ENCODE data around the gene ENTR1. TPM values are rescaled to one million over a fixed set of nuclear protein-coding genes. Genes with fewer than 3 reads are reported as not detected.
A peak's percentile ranks its signal among the peaks of the same experiment; 100 is the strongest.

The ENTR1 gene
- total RNA-seq, 2 experiments from 2014 or later, result 49.2 to 54.9 TPM

DNA sequence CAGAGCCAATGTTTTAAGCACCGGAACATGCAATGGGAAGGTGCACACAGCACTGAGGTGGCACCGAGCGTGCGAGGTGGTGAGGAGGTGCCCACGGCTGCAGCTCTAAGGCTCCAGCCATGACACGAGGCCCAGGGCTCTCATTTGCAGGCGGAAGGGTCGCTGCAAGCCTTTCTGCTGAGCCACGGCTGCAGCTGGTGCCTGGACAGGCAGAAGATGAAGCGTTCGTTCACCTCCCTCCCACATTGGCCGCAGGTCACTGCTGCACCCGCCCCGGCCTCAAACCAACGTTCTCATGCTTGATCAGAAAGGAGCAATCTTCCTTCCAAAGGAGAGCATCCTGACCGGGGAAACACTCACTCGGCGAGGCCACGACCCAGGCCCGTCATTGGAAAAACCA is 33.7 kb upstream of the ENTR1 start:
- ChIA-PET CTCF (no interaction called here), POLR2A (no interaction called here)
- Mint-ChIP-seq H3K9me3 (no peaks in the 10 kb centered on the region), H3K4me1 (peaks cover 3% of the 10 kb centered on the region), H3K27me3 (no peaks in the 10 kb centered on the region), H3K27ac (no peak overlapping the region), H3K4me3 (no peak overlapping the region), H3K36me3 (ENCODE audit: low read depth) (peaks cover 47% of the 10 kb centered on the region)
- no peak for DNase-seq

DNA sequence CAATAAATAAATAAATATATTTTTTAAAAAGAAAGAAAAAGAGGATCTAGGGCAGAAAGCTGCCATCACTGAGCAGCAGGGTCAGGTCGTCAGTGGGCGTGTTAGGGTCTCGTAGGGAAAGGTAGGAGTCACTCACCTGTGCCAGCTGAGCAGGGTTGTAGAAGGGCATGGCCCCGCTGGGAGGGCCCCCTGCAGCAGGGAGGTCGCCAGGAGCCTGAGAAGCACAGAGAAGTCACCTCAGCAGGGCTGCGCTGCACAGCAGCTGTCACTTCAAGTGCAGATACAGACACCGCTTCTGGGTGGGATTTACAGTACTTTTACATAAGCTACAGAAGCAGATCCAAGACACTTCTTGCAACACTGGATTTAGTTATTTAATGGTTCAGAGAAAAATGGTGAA is 33.3 kb upstream of the ENTR1 start:
- POLR2A ChIA-PET, result no interaction called here
- Mint-ChIP-seq H3K4me3 (no peak overlapping the region), H3K27me3 (no peaks in the 10 kb centered on the region)

DNA sequence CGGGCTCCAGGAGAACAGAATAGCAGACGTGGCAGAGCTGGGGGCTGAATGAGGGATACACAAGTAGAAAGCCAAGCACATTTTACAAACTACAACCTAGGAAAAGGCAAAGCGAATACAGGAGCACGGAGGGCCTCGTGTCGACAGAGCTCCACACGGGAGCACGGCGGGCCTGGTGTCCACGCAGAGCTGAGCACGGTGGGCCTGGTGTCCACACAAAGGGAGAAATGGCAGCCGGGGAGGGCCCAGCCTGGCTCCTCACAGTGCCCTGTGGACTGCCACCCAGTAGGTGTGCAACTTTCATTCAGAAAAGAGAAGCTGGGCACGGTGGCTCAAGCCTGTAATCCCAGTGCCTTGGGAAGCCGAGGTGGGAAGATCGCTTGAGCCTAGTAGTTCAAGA is 32.7 kb upstream of the ENTR1 start:
- H3K27me3 Mint-ChIP-seq, result no peaks in the 10 kb centered on the region
- H3K9me3 Mint-ChIP-seq, result no peaks in the 10 kb centered on the region

More for the DNA sequence above, 33.3 kb upstream of the ENTR1 start:
- CTCF ChIA-PET, result no interaction called here
- peaks cover 3% of the 10 kb centered on the region for H3K4me1 Mint-ChIP-seq
- H3K9me3 Mint-ChIP-seq, result no peaks in the 10 kb centered on the region
- peaks cover 47% of the 10 kb centered on the region for H3K36me3 Mint-ChIP-seq (ENCODE audit: low read depth)
- no peak overlapping the region for H3K27ac Mint-ChIP-seq
- DNase-seq, result no peak

DNA sequence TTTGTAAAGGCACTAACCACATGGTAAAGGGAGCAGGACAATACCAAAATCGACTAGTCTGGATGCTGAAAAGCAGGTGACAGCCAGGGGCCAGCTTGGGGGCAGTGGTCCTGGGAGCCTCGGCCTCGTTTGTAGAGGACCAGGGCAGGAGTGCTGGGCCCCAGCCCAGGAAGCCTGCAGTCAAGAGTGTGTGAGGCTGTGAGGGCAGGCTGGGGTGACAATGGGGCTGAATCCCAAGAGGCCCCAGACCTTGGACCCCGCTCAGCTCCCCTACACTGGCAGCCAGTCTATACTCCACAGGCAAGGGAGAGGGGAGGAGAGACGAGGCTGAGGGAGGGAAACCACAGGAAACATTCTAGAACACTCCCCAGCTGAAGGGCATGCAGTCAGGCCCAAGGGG is 31.9 kb upstream of the ENTR1 start:
- Mint-ChIP-seq H3K27me3 (no peaks in the 10 kb centered on the region), H3K4me3 (no peak overlapping the region), H3K27ac (no peak overlapping the region), H3K4me1 (peaks cover 14% of the 10 kb centered on the region), H3K9me3 (no peaks in the 10 kb centered on the region), H3K36me3 (ENCODE audit: low read depth) (peaks cover 40% of the 10 kb centered on the region)
- CTCF ChIA-PET, result no interaction called here
- POLR2A ChIA-PET, result interaction anchor here (1.3 kb wide), 1 partner anchor 79 kb away, joined by 3 read pairs; the partner anchor contains the start of gene DNLZ
- DNase-seq, result no peak

More for the DNA sequence above, 32.7 kb upstream of the ENTR1 start:
- peaks cover 6% of the 10 kb centered on the region for H3K4me1 Mint-ChIP-seq
- peaks cover 46% of the 10 kb centered on the region for H3K36me3 Mint-ChIP-seq (ENCODE audit: low read depth)
- no peak overlapping the region for H3K4me3 Mint-ChIP-seq
- POLR2A ChIA-PET, result no interaction called here
- DNase-seq, result no peak
- CTCF ChIA-PET, result no interaction called here
- no peak overlapping the region for H3K27ac Mint-ChIP-seq

DNA sequence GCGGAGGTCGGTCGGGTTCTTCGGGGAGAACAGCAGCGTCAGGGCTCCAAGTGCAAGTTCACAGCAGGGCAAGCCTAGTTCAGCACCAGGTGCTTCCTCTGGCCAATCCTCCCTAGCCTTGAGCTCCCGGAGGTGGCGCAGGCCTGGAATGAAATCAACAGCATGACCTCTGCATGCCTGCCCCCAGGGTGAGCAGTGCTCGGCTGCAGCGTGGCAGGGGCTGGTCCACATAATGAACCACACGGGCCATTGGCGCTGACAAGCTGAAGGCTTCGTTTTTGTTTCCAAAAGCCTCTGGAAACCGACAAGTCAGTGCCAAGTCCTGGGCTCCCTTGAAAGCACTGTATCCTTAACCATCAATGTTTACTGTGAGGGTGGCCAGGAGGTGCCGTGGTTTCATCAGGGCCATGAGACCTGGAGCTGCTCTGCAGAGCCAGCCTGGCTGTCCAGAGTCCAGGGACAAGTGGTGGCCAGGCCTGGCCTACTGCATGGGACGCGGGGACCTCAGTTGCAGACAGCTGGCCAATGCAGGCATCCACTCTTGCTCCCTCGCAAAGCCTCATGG is 31.3 kb upstream of the ENTR1 start:
- Mint-ChIP-seq H3K4me3 (peak overlapping the region; percentile 35), H3K27ac (no peak overlapping the region), H3K36me3 (ENCODE audit: low read depth) (peaks cover 37% of the 10 kb centered on the region), H3K27me3 (no peaks in the 10 kb centered on the region), H3K4me1 (peaks cover 19% of the 10 kb centered on the region), H3K9me3 (no peaks in the 10 kb centered on the region)
- CTCF ChIA-PET, result no interaction called here
- POLR2A ChIA-PET, result interaction anchor here (1.3 kb wide), 2 partner anchors 33 to 78 kb away, joined by 3 read pairs; partner anchors contain the start of gene DNLZ
- no peak for DNase-seq

DNA sequence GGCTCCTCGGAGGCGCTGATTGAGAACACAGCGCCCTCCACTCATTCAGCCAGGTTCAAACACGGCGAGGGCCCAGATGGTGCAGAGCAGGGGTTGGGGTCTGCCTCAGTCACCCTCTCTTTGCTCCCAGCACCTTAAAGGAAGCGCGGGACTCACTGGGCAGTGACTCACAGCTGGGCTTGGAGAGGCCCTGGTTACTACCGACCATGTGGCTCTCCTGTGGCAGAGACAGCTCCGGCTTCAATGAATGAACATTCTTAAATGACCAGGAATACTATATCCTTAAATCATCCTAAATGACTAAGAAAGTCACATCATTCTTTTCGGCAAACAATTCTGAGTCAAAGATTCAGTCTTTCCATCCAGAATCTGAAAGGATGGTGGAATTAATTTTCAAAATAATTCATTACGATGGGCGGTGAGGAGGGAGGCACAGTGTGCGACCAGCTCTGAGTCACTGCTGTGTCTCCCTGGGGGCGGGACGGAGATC is 30.8 kb upstream of the ENTR1 start:
- Mint-ChIP-seq H3K4me3 (peak overlapping the region; percentile 35), H3K27ac (no peak overlapping the region), H3K27me3 (no peaks in the 10 kb centered on the region), H3K9me3 (no peaks in the 10 kb centered on the region), H3K36me3 (ENCODE audit: low read depth) (peaks cover 35% of the 10 kb centered on the region), H3K4me1 (peaks cover 24% of the 10 kb centered on the region)
- ChIA-PET CTCF (no interaction called here), POLR2A (interaction anchor here (1.3 kb wide), 3 partner anchors 30 to 78 kb away, joined by 3 to 4 read pairs (median 3); partner anchors contain the start of genes DNLZ, ENTR1 and PMPCA)
- no peak for DNase-seq

DNA sequence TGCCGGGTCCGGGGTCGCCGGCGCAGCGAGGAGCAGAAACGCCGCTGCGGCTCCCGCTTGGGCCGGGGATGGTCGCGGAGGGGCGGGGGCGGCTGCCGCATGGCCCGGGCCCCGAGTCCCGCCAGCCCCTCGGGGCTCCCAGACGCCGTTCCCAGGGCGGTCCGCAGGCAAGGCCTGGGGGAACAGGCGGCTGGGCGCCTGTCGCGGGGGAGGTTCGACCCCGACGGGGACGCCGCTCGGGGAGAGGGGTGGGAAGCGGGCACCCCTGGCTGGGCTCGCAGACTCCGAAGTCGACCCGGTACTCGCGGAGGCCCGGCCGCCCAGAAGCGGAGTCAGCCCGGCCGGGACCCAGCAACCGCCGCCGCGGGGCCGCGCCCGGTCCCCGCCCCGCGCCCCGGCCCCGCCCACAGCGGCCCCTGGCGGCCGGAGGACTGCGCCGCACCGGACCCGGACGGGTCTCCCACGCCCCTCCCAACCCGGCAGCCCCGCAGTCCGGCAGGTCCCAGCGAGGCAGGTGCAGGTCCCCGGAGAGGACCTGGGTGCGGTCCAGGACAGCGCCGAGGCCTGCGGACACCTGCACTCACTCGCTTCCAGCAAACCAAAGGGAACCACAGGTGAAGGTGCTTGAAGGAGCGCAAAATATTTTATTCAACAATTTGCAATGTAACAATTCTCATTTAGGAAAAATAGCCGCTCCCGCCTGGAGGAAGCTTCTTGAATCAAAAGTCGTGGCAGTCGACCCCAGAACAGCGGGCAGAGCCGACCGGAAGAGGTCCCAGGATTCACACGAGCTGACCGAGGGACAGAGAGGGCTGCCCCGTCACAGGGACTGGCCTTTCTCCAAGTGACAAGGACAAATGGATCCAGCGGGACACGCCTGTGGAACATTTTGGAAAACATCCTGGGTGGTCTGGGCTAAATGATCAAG is 29.3 kb upstream of the ENTR1 start, which contains the start of gene INPP5E:
Gene INPP5E, minus strand, starts transcription at position 365 of the 928 bp plus-strand sequence. CDS start 426 bp downstream, outside the sequence.
- ChIA-PET POLR2A (interaction anchor here (0.8 to 2.7 kb wide), 6 partner anchors 16 to 288 kb away, joined by 3 to 16 read pairs (median 5); partner anchors contain the start of genes DNLZ, ENTR1, PMPCA and SNAPC4), CTCF (interaction anchor here (0.6 to 2.9 kb wide), 4 partner anchors 10 to 77 kb away, joined by 3 to 8 read pairs (median 4); partner anchors contain the start of genes DNLZ, ENTR1 and PMPCA)
- Mint-ChIP-seq H3K36me3 (ENCODE audit: low read depth) (peaks cover 39% of the 10 kb centered on the region), H3K27me3 (no peaks in the 10 kb centered on the region), H3K4me3 (peak within 1 kb of the TSS; percentile 87), H3K4me1 (peaks cover 28% of the 10 kb centered on the region), H3K9me3 (no peaks in the 10 kb centered on the region), H3K27ac (no peak within 1 kb of the TSS)
- peak; percentile 84 for DNase-seq

DNA sequence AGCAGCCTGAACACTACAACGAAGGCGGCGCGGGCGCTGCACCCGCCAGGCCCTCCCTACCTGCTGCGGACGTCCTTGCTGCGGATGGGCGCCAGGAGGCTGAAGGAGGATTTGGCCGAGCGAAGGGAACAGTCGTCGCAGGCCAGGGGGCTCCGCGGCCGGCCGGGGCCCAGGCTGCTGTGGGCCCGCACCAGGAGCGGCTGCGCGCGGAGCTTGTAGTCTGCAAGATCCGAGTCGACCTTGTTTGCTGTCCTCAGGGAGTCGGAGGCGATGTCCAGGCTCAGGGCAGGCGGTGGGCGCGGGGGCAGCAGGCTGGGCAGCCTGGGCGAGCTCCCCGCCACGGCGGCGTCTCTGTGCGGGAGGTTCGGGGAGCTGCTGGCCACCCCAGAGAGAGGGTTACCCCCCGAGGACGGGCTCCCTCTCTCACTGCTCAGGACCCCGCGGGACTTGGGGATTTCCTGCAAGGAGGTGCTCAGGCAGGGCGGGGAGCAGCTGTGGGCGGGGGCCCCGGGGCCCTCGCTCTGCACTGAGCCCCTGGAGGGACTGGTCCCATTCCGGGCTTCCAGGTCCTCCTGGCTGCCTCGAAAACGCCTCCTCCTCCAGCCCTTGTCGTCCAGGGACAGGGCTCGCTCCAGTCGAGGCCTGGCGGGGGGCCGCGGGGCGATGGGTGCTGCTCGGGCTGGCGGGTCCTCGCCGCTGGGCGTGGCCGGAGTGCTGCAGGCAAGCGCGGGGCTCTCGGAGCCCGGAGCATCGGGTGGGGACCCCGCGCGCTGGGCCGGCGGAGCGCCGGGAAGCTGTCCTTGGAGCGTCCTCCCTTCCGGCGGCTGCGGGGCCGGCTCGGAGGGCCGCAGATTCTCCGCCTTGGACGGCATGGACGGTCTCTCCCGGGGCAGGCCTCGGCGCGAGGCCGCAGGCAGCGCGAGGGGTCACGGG is 28.4 kb upstream of the ENTR1 start:
- POLR2A ChIA-PET, result interaction anchor here (0.7 to 2.7 kb wide), 7 partner anchors 15 to 289 kb away, joined by 3 to 16 read pairs (median 6); partner anchors contain the start of genes DNLZ, ENTR1, PMPCA and SNAPC4

DNA sequence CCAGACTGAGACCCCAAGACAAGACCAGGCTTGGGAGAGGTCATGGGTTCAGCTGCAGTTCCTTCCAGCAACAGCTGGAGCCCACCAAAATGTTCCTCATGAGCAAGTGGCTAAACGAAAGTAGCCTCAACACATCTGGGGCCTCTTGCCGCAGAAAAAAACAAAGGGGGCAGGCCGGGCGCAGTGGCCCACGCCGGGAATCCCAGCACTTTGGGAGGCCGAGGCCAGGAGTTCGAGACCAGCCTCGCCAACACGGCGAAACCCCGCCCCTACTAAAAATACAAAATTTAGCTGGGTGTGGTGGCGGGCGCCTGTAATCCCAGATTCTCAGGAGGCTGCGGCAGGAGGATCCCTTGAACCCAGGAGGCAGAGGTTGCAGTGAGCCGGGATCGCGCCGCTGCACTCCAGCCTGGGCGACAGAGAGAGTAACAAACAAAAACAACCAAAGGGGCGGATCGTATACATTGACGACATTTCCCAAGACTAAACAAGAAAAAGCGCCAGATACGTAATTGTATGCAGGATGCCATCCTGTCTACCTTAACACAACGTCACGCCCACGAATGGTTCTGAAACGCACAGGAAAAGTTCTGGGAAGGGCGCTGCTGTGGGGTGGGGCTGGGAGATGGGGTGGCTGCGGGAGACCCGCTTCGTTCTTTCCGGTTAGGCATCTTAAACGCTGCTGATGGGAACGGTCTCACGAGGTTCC is 27.6 kb upstream of the ENTR1 start:
- H3K4me1 Mint-ChIP-seq, result peaks cover 28% of the 10 kb centered on the region
- no peak for DNase-seq
- ChIA-PET POLR2A (interaction anchor here (0.7 to 2.7 kb wide), 5 partner anchors 14 to 75 kb away, joined by 3 to 16 read pairs (median 7); partner anchors contain the start of genes DNLZ, ENTR1 and PMPCA), CTCF (interaction anchor here (0.8 to 2.9 kb wide), 2 partner anchors 12 to 75 kb away, joined by 3 to 8 read pairs; partner anchors contain the start of gene DNLZ)
- H3K36me3 Mint-ChIP-seq (ENCODE audit: low read depth), result peaks cover 30% of the 10 kb centered on the region
- H3K27ac Mint-ChIP-seq, result peak overlapping the region; percentile 76
- H3K27me3 Mint-ChIP-seq, result no peaks in the 10 kb centered on the region
- no peaks in the 10 kb centered on the region for H3K9me3 Mint-ChIP-seq
- H3K4me3 Mint-ChIP-seq, result peak overlapping the region; percentile 87

More for the DNA sequence above, 28.4 kb upstream of the ENTR1 start:
- DNase-seq, result peak; percentile 66
- H3K4me3 Mint-ChIP-seq, result peak overlapping the region; percentile 87
- no peaks in the 10 kb centered on the region for H3K27me3 Mint-ChIP-seq
- CTCF ChIA-PET, result interaction anchor here (0.8 to 2.9 kb wide), 3 partner anchors 13 to 76 kb away, joined by 3 to 8 read pairs (median 4); partner anchors contain the start of genes DNLZ, ENTR1 and PMPCA
- H3K36me3 Mint-ChIP-seq (ENCODE audit: low read depth), result peaks cover 34% of the 10 kb centered on the region
- peak overlapping the region; percentile 76 for H3K27ac Mint-ChIP-seq
- peaks cover 28% of the 10 kb centered on the region for H3K4me1 Mint-ChIP-seq
- no peaks in the 10 kb centered on the region for H3K9me3 Mint-ChIP-seq

DNA sequence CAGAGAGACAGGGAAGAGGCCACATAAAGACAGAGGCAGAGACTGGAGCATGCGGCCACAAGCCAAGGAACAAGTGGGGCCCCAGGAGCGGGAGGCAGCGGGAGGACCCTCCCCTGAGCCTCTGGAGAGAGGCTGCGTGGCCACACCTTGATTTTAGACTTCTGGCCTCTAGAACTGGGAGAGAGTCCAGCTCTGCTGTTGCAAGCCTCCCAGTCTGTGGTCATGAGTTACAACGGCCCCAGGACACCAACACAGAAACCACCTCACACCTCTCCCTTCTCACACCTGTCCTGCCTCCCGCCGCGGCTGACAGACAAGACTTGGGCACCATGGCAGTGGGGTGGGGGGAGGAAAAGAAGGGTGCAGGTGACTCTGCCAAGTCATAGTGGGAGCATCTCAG is 27.0 kb upstream of the ENTR1 start:
- H3K36me3 Mint-ChIP-seq (ENCODE audit: low read depth), result peaks cover 24% of the 10 kb centered on the region
- DNase-seq, result no peak
- H3K4me3 Mint-ChIP-seq, result peak overlapping the region; percentile 87
- peaks cover 28% of the 10 kb centered on the region for H3K4me1 Mint-ChIP-seq
- no peaks in the 10 kb centered on the region for H3K9me3 Mint-ChIP-seq
- peak overlapping the region; percentile 35 for H3K27ac Mint-ChIP-seq
- POLR2A ChIA-PET, result interaction anchor here (2.7 kb wide), 1 partner anchor 26 kb away, joined by 16 read pairs; the partner anchor contains the start of genes ENTR1 and PMPCA
- no peaks in the 10 kb centered on the region for H3K27me3 Mint-ChIP-seq
- CTCF ChIA-PET, result no interaction called here

DNA sequence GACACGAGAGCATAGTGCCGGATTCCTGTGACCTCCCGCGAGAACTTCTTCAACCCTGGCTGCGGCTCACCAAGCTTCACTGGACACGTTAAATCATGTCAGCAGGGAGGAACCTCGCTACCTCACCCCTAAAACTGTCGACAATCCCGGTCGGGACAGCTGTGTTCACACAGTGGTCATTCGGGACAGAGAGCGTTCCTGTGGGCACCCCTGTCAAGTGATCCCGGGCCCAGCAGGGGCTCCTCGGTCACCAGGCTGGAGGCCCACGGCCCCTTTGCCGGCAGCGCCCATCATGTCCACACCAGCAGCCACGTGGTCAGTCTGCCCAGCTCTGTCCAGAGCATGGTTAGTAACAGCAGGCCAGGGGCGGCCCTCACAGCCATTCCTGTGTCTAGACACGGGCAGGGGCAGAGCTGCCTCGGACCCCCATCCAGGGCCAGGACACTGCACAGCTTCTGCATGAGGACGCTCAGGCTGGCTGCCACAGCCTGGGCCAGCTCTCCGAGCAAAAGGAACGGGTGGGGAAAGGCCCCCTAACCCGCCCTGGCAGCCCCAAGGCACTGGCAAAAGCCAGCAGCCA is 25.7 kb upstream of the ENTR1 start:
- Mint-ChIP-seq H3K36me3 (ENCODE audit: low read depth) (peaks cover 17% of the 10 kb centered on the region), H3K27me3 (no peaks in the 10 kb centered on the region), H3K27ac (no peak overlapping the region), H3K4me1 (peaks cover 28% of the 10 kb centered on the region), H3K4me3 (peak overlapping the region; percentile 87), H3K9me3 (no peaks in the 10 kb centered on the region)
- POLR2A ChIA-PET, result no interaction called here
- CTCF ChIA-PET, result no interaction called here
- no peak for DNase-seq
